ENCODE data around the gene MYH11.
"Not testable (repeated sequence)": the region's sequence is repeated elsewhere in the genome, so short reads cannot be mapped to it uniquely, and the experiment has no call there.

Gene MYH11

DNA sequence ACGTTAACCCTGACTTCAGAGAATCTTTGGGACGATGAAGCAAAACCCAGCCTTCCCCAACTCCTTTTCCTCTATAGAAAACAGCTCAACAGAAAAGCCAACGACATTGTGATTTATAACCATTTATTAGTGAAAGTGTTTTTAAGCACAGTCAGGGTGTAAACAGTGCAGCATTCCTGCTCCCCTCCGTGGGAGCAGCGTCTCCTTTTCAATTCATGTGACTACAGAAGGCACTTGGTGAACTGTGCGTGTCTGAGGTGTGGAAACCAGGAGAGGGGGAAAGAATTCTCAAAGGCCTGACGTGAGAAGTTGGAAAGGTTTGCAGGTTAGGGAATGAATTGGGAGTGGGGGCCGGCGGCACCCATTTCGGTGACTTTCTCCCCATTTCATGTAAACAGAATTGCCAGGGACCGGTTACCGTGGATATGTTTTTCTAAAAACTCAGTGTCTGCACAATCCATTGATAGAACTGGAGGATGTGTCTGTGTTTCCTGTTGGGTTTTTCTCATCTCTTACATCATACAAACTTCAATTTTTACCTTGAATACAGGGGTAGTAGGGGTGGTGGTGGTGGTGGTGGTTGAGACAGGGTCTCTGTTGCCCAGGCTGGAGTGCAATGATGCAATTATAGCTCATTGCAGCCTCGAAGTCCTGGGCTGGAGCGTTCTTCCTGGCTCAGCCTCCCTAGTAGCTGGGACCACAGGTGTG lies 153.6 kb downstream of the MYH11 start:
- Histone ChIP-seq H3K27me3 (ENCODE audit: insufficient read depth, insufficient read length) (no peaks in the 10 kb centered on the region), H3K4me3 (ENCODE audit: insufficient read length, low read depth) (no peak overlapping the region), H3K4me1 (ENCODE audit: insufficient read depth, insufficient read length) (peaks cover 3% of the 10 kb centered on the region), H3K9ac (ENCODE audit: insufficient read length, low read depth) (no peak overlapping the region), H3K36me3 (ENCODE audit: insufficient read depth, insufficient read length, low read length) (peaks cover 50% of the 10 kb centered on the region), H3K9me3 (ENCODE audit: insufficient read depth, low read length) (no peaks in the 10 kb centered on the region)
- no peak for TF ChIP-seq YY1 (IDR thresholded peaks at IDR 0.05; ENCODE audit: insufficient read depth, insufficient read length)
- TF ChIP-seq SUZ12 (IDR thresholded peaks at IDR 0.05; ENCODE audit: extremely low read depth, insufficient read depth, insufficient read length): no peak
- no peak for TF ChIP-seq ZNF274 (IDR thresholded peaks at IDR 0.05; ENCODE audit: low read depth, low read length)
- DNase-seq (ENCODE audit: low read depth, low spot score): no peak

DNA sequence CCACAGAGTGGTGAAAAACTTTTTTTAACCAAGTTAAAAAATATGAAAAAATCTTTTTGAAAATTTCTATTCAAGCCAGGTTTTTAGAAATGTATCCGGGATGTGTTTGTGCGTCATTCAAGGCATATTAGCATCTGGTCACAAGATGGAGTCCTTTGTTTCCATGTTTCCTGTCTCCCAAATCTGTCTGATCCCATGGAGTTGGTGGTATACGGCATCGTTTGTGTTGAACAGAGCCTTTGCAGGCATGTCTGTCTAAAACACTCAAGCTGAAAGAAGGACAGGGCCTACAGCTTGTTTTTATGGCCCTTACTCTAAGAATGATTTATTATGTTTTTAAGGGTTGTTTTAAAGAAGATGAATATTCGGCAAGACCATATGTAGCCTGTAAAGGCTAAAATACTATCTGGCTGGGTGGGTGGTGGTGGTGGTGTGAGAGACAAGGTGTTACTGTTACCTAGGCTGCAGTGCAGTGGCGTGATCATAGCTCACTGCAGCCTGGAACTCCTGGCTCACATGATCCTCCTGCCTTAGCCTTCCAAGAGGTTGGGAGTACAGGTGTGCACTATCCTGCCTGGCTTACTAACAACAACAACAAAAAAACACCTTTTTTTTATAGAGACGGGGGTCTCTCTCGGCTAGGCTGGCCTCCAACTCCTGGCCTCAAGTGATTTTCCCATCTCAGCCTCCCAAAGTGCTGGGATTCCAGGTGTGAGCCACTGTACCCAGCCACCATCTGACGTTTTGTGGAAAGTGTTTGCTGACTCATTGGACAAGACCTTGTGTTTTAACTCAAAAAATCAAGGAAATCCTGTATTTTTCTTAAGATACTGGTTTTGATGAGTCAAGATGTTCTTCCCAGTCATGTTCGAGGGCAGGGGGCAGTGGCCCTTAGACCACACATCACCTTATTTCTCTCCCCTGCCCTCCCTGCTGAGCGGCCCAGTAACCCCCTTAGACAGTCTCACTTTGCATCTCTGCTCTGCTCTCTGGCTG lies 154.6 kb downstream of the MYH11 start:
- Histone ChIP-seq H3K27me3 (ENCODE audit: insufficient read depth, insufficient read length) (no peaks in the 10 kb centered on the region), H3K4me3 (ENCODE audit: insufficient read length, low read depth) (no peak overlapping the region), H3K36me3 (ENCODE audit: insufficient read depth, insufficient read length, low read length) (peaks cover 54% of the 10 kb centered on the region), H3K9ac (ENCODE audit: insufficient read length, low read depth) (no peak overlapping the region), H3K4me1 (ENCODE audit: insufficient read depth, insufficient read length) (peaks cover 3% of the 10 kb centered on the region), H3K9me3 (ENCODE audit: insufficient read depth, low read length) (no peaks in the 10 kb centered on the region)
- TF ChIP-seq SUZ12 (IDR thresholded peaks at IDR 0.05; ENCODE audit: extremely low read depth, insufficient read depth, insufficient read length) (no peak), YY1 (IDR thresholded peaks at IDR 0.05; ENCODE audit: insufficient read depth, insufficient read length) (no peak), ZNF274 (IDR thresholded peaks at IDR 0.05; ENCODE audit: low read depth, low read length) (no peak)
- no peak for DNase-seq (ENCODE audit: low read depth, low spot score)

DNA sequence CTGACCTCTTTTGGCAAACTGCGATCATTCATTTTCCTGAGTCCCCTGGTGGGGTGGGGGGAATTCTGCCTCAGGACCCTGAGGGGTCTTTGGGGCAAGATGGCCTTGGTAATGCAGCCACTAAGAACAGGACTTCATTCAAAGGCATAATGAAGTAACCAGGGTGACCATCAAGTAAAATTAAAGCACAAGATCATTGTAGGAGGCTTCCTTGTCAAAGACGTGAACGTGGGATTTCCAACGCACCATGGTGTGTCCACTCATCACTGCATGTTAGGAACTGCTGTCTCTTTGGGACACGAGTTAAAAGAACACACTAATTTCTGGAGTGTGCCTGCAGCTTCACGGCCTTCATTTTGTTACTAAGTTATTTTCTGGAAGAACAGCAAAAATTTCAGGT lies 155.5 kb downstream of the MYH11 start:
- no peak for DNase-seq (ENCODE audit: low read depth, low spot score)
- Histone ChIP-seq H3K4me3 (ENCODE audit: insufficient read length, low read depth) (no peak overlapping the region), H3K9ac (ENCODE audit: insufficient read length, low read depth) (no peak overlapping the region), H3K36me3 (ENCODE audit: insufficient read depth, insufficient read length, low read length) (peaks cover 60% of the 10 kb centered on the region), H3K9me3 (ENCODE audit: insufficient read depth, low read length) (no peaks in the 10 kb centered on the region), H3K4me1 (ENCODE audit: insufficient read depth, insufficient read length) (peaks cover 3% of the 10 kb centered on the region), H3K27me3 (ENCODE audit: insufficient read depth, insufficient read length) (no peaks in the 10 kb centered on the region)
- TF ChIP-seq YY1 (IDR thresholded peaks at IDR 0.05; ENCODE audit: insufficient read depth, insufficient read length) (no peak), ZNF274 (IDR thresholded peaks at IDR 0.05; ENCODE audit: low read depth, low read length) (no peak), SUZ12 (IDR thresholded peaks at IDR 0.05; ENCODE audit: extremely low read depth, insufficient read depth, insufficient read length) (no peak)

- Histone ChIP-seq H3K36me3 (ENCODE audit: insufficient read depth, insufficient read length, low read length) (peaks cover 65% of the 10 kb centered on the region), H3K4me3 (ENCODE audit: insufficient read length, low read depth) (no peak overlapping the region), H3K27me3 (ENCODE audit: insufficient read depth, insufficient read length) (no peaks in the 10 kb centered on the region), H3K9me3 (ENCODE audit: insufficient read depth, low read length) (no peaks in the 10 kb centered on the region), H3K9ac (ENCODE audit: insufficient read length, low read depth) (no peak overlapping the region), H3K4me1 (ENCODE audit: insufficient read depth, insufficient read length) (peaks cover 5% of the 10 kb centered on the region)
- TF ChIP-seq SUZ12 (IDR thresholded peaks at IDR 0.05; ENCODE audit: extremely low read depth, insufficient read depth, insufficient read length) (no peak), ZNF274 (IDR thresholded peaks at IDR 0.05; ENCODE audit: low read depth, low read length) (no peak), YY1 (IDR thresholded peaks at IDR 0.05; ENCODE audit: insufficient read depth, insufficient read length) (no peak)
- DNase-seq (ENCODE audit: low read depth, low spot score): no peak
These were observed 157.0 kb downstream of the MYH11 start for GRCh38 chr16:15699819-15700218.

DNA sequence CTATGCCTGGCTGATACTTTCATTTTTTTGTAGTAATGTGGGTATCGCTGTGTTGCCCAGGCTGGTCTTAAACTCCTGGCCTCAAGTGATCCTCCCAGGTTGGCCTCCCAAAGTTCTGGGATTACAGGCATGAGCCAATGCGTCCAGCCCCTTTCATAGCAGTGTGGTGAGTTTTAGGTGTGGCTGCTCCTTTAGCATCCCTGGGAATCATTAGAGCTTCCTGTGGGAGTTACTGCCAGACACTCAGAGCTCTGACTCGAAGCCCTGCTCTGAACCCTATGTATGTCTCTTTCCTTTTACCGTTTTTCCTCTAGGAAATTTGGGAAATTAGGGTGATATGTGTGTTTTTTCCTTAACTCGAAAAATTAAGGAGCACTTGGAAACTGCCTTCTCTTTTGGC lies 162.3 kb downstream of the MYH11 start:
- Histone ChIP-seq H3K36me3 (ENCODE audit: insufficient read depth, insufficient read length, low read length) (peaks cover 92% of the 10 kb centered on the region), H3K27me3 (ENCODE audit: insufficient read depth, insufficient read length) (no peaks in the 10 kb centered on the region), H3K4me1 (ENCODE audit: insufficient read depth, insufficient read length) (peaks cover 4% of the 10 kb centered on the region), H3K9ac (ENCODE audit: insufficient read length, low read depth) (no peak overlapping the region), H3K9me3 (ENCODE audit: insufficient read depth, low read length) (no peaks in the 10 kb centered on the region), H3K4me3 (ENCODE audit: insufficient read length, low read depth) (no peak overlapping the region)
- TF ChIP-seq YY1 (IDR thresholded peaks at IDR 0.05; ENCODE audit: insufficient read depth, insufficient read length) (no peak), SUZ12 (IDR thresholded peaks at IDR 0.05; ENCODE audit: extremely low read depth, insufficient read depth, insufficient read length) (no peak), ZNF274 (IDR thresholded peaks at IDR 0.05; ENCODE audit: low read depth, low read length) (no peak)
- DNase-seq (ENCODE audit: low read depth, low spot score): no peak

DNA sequence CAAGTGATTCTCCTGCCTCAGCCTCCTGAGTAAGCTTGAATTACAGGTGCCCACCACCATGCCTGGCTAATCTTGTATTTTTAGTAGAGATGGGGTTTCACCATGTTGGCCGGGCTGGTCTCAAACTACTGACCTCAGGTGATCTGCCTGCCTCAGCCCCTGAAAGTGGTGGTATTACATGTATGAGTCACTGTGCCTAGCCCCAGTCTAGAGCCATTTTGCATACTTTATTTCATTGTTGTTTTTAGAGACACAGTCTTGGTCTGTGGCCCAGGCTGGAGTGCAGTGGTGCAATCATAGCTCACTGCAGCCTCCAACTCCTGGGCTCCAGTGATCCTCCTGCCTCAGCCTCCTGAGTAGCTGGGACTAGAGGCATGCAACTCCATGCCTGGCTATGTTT lies 164.3 kb downstream of the MYH11 start:
- H3K4me1 ChIP-seq (ENCODE audit: insufficient read depth, insufficient read length); H3K4me3 ChIP-seq (ENCODE audit: insufficient read length, low read depth); H3K9ac ChIP-seq (ENCODE audit: insufficient read length, low read depth); H3K9me3 ChIP-seq (ENCODE audit: insufficient read depth, low read length); H3K27me3 ChIP-seq (ENCODE audit: insufficient read depth, insufficient read length); DNase-seq (ENCODE audit: low read depth, low spot score): not testable (repeated sequence)
- H3K36me3 ChIP-seq (ENCODE audit: insufficient read depth, insufficient read length, low read length): peaks cover 89% of the 10 kb centered on the region

- Histone ChIP-seq H3K27me3 (ENCODE audit: insufficient read depth, insufficient read length) (no peaks in the 10 kb centered on the region), H3K4me3 (ENCODE audit: insufficient read length, low read depth) (no peak overlapping the region), H3K9me3 (ENCODE audit: insufficient read depth, low read length) (no peaks in the 10 kb centered on the region), H3K36me3 (ENCODE audit: insufficient read depth, insufficient read length, low read length) (peaks cover 89% of the 10 kb centered on the region), H3K9ac (ENCODE audit: insufficient read length, low read depth) (no peak overlapping the region), H3K4me1 (ENCODE audit: insufficient read depth, insufficient read length) (peaks cover 4% of the 10 kb centered on the region)
- TF ChIP-seq ZNF274 (IDR thresholded peaks at IDR 0.05; ENCODE audit: low read depth, low read length) (no peak), YY1 (IDR thresholded peaks at IDR 0.05; ENCODE audit: insufficient read depth, insufficient read length) (no peak), SUZ12 (IDR thresholded peaks at IDR 0.05; ENCODE audit: extremely low read depth, insufficient read depth, insufficient read length) (no peak)
- no peak for DNase-seq (ENCODE audit: low read depth, low spot score)
These were observed 165.8 kb downstream of the MYH11 start for GRCh38 chr16:15691046-15691445.
